CD4-positive, alpha-beta T cell (primary cell): ENCODE data around the gene FXR1. TPM values are rescaled to one million over a fixed set of nuclear protein-coding genes. Genes with fewer than 3 reads are reported as not detected.

Experiments used
- ATAC-seq: fragments of 200-7000 bp; cut with Tn5 transposase; one replicate; pipeline ENCODE4 v1.10.0; 2022; ENCODE audit warnings: mild to moderate bottlenecking; ENCODE audit not compliant: poor library complexity
- CTCF ChIA-PET: fragments of 350-600 bp; sonication (Branson Sonifier 250); formaldehyde crosslinking; loops from one replicate; lab custom pipeline; 2021; ENCODE audit warnings: antibody characterized with exemption, inconsistent platforms; lab: Charles Lee
- POLR2A ChIA-PET: fragments of 350-600 bp; sonication (Branson Sonifier 250); formaldehyde crosslinking; loops from one replicate; lab custom pipeline; 2021; ENCODE audit warnings: antibody characterized with exemption, inconsistent platforms; lab: Charles Lee
- DNase-seq, 14 experiments: peaks; one replicate each; pipeline ENCODE4 v3.0.0-alpha.2; 2013 to 2020; ENCODE audit warnings: mixed read lengths in 2 of 14
- H3K27ac ChIP-seq, 2 donors: one replicate each; pipeline versions ENCODE4 v1.5.1 to v1.7.0; 2013; ENCODE audit warnings: low read length in 2 of 2, low read depth in 1 of 2, mild to moderate bottlenecking in 1 of 2
- H3K27me3 ChIP-seq, 2 experiments: 1 replicate in 1 of 2; 2 replicates in 1 of 2; pipeline versions ENCODE4 v1.6.1 to v1.7.0; 2013; ENCODE audit warnings: low read length in 2 of 2, control low read depth in 1 of 2, mild to moderate bottlenecking in 1 of 2, moderate library complexity in 1 of 2; ENCODE audit not compliant: insufficient read depth in 2 of 2, control insufficient read depth in 1 of 2
- H3K36me3 ChIP-seq: one replicate; pipeline ENCODE4 v1.6.1; 2013; ENCODE audit warnings: low read length, control low read depth; ENCODE audit not compliant: insufficient read depth
- H3K4me1 ChIP-seq: one replicate; pipeline ENCODE4 v1.6.1; 2013; ENCODE audit warnings: low read length, control low read depth; ENCODE audit not compliant: insufficient read depth
- H3K4me3 ChIP-seq: one replicate; pipeline ENCODE4 v1.5.1; 2013; ENCODE audit warnings: mild to moderate bottlenecking, low read length, moderate library complexity
- H3K9me3 ChIP-seq, 2 experiments: 1 replicate in 1 of 2; 2 replicates in 1 of 2; pipeline versions ENCODE4 v1.6.1 to v1.7.0; 2013; ENCODE audit warnings: low read length in 2 of 2, mild to moderate bottlenecking in 2 of 2, control low read depth in 1 of 2, moderate library complexity in 1 of 2; ENCODE audit not compliant: control insufficient read depth in 1 of 2, insufficient read depth in 1 of 2
- H3K27ac Mint-ChIP-seq: one replicate; pipeline ENCODE4 v1.8.0; 2020; ENCODE audit warnings: mixed read lengths
- H3K27me3 Mint-ChIP-seq: one replicate; pipeline ENCODE4 v1.8.0; 2021; ENCODE audit warnings: mixed read lengths
- H3K36me3 Mint-ChIP-seq: one replicate; pipeline ENCODE4 v1.8.0; 2021; ENCODE audit warnings: low read depth, mixed read lengths
- H3K4me1 Mint-ChIP-seq: one replicate; pipeline ENCODE4 v1.8.0; 2021; ENCODE audit warnings: low read depth, mixed read lengths
- H3K4me3 Mint-ChIP-seq: one replicate; pipeline ENCODE4 v1.8.0; 2020; ENCODE audit warnings: mild to moderate bottlenecking, mixed read lengths
- H3K9me3 Mint-ChIP-seq: one replicate; pipeline ENCODE4 v1.8.0; 2020; ENCODE audit warnings: mixed read lengths
- intact Hi-C, 2 experiments: fragments of 100-400 bp; cut with DNase I in 1 of 2; cut with micrococcal nuclease in 1 of 2; formaldehyde crosslinking; loops; one replicate each; pipeline versions ENCODE4 v1.15.1 to v1.9.0; 2023 to 2025; cut with DNase I, micrococcal nuclease
- total RNA-seq, 174 experiments: library from RNA in 2 of 174; stranded (reverse) in 2 of 174; gene quantifications; one replicate each; pipeline ENCODE4 v1.2.3 and lab custom pipeline; 2021 to 2026
- TF ChIP-seq, protein P1 (sequence below): fragments of 200-600 bp; IDR thresholded peaks from one replicate; pipeline ENCODE4 v1.8.0; 2022; ENCODE audit warnings: antibody characterized with exemption, mild to moderate bottlenecking

Gene FXR1
- total RNA-seq, 2 experiments from 2014 or later = 172 to 174 TPM

DNA sequence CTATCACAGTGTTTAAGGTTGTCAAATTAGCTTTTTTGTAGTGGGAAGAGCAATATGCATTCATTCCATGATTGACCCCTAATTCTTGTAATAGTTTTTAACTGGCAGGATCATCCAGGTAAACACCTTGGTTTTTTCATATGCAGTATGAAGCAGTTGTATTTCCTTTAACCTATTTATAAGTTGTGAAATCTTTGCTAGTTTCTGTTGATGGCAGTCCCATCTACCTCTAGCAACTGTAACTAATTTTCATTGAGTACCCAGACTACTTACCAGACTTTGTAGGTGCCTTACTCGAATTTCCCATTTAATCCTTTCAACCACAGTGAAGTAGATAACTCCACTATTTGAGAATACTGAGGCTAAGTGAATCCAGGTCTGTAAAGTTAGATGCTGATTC is 6.1 kb downstream of the FXR1 start:
- TF ChIP-seq, protein P1, sequence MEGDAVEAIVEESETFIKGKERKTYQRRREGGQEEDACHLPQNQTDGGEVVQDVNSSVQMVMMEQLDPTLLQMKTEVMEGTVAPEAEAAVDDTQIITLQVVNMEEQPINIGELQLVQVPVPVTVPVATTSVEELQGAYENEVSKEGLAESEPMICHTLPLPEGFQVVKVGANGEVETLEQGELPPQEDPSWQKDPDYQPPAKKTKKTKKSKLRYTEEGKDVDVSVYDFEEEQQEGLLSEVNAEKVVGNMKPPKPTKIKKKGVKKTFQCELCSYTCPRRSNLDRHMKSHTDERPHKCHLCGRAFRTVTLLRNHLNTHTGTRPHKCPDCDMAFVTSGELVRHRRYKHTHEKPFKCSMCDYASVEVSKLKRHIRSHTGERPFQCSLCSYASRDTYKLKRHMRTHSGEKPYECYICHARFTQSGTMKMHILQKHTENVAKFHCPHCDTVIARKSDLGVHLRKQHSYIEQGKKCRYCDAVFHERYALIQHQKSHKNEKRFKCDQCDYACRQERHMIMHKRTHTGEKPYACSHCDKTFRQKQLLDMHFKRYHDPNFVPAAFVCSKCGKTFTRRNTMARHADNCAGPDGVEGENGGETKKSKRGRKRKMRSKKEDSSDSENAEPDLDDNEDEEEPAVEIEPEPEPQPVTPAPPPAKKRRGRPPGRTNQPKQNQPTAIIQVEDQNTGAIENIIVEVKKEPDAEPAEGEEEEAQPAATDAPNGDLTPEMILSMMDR = no peak
- Histone ChIP-seq H3K9me3 (no peaks in the 10 kb centered on the region), H3K27ac (no peak overlapping the region), H3K4me1 (peaks cover 28% of the 10 kb centered on the region), H3K27me3 (no peaks in the 10 kb centered on the region), H3K4me3 (no peak overlapping the region), H3K36me3 (peaks cover 21% of the 10 kb centered on the region)
- ChIA-PET POLR2A (no interaction called here), CTCF (no interaction called here)
- H3K9me3 Mint-ChIP-seq = no peaks in the 10 kb centered on the region
- peak overlapping the region; percentile 38 for H3K4me3 Mint-ChIP-seq
- intact Hi-C loops = loop anchor here in 1 of 2 experiments (10.0 kb wide), 2 partner anchors 1594 to 1876 kb away; partner anchors contain the start of genes ATP11B and ZNF639
- DNase-seq (no peak), ATAC-seq (no peak)
- H3K27me3 Mint-ChIP-seq = no peaks in the 10 kb centered on the region
- peaks cover 90% of the 10 kb centered on the region for H3K4me1 Mint-ChIP-seq
- peak overlapping the region; percentile 36 for H3K27ac Mint-ChIP-seq
- H3K36me3 Mint-ChIP-seq = peaks cover 68% of the 10 kb centered on the region

DNA sequence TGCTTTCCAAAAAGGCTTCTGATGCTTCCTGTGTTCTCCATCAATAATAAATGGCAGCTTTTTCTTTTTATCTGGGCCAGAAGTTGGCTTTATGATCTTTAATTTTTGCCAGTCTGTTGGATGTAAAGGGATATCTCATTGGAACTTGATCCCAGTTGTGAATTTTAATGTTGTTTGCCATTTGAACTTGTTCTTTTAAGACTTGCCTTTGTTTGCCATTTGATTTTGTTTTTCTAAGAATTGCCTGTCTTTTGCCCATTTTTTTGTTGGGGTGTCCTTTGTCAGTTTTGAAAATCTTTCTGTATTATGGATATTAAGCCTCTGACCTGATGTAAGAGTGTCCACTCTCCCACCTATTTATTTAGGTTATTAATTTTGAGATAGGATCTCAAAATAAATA is 9.8 kb downstream of the FXR1 start:
- ATAC-seq (no peak), DNase-seq (no peak)
- peaks cover 9% of the 10 kb centered on the region for H3K36me3 ChIP-seq
- ChIA-PET POLR2A (no interaction called here), CTCF (no interaction called here)
- Mint-ChIP-seq H3K27ac (peak overlapping the region; percentile 37), H3K4me1 (peaks cover 93% of the 10 kb centered on the region), H3K27me3 (no peaks in the 10 kb centered on the region), H3K9me3 (no peaks in the 10 kb centered on the region), H3K36me3 (peaks cover 44% of the 10 kb centered on the region), H3K4me3 (no peak overlapping the region)
- H3K4me3 ChIP-seq = no peak overlapping the region
- peaks cover 28% of the 10 kb centered on the region for H3K4me1 ChIP-seq
- TF ChIP-seq, protein P1 = no peak
- intact Hi-C loops = loop anchor here in 1 of 2 experiments (5.0 kb wide), 1 partner anchor 55 kb away; no protein-coding TSS in a partner anchor
- no peaks in the 10 kb centered on the region for H3K9me3 ChIP-seq
- no peaks in the 10 kb centered on the region for H3K27me3 ChIP-seq
- H3K27ac ChIP-seq = no peak overlapping the region

DNA sequence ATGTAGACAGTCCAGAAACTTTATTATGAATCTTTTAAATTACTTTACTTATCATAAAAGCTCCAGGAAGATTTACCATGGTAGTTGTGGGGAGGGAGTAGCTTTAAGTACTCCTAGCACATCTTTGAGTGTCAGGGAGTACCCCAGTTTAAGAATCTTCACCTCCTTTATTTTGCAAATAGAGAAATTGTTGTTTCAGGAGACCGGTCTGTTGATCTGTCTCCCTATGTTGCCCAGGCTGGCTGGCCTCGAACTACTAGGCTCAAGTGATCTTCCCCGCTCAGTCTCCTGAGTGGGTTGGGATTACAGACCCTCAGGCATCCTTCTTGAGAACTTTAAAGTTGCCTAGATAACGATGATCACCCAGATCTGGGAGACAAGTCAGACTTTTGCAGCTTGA is 11.1 kb downstream of the FXR1 start:
- Mint-ChIP-seq H3K27me3 (no peaks in the 10 kb centered on the region), H3K27ac (peak overlapping the region; percentile 33), H3K4me3 (no peak overlapping the region), H3K36me3 (peaks cover 33% of the 10 kb centered on the region), H3K4me1 (peaks cover 90% of the 10 kb centered on the region), H3K9me3 (no peaks in the 10 kb centered on the region)
- H3K4me3 ChIP-seq = no peak overlapping the region
- intact Hi-C loops = loop anchor here in 1 of 2 experiments (5.0 kb wide), 1 partner anchor 54 kb away; no protein-coding TSS in a partner anchor
- TF ChIP-seq, protein P1 = no peak
- no peaks in the 10 kb centered on the region for H3K9me3 ChIP-seq
- DNase-seq (no peak), ATAC-seq (no peak)
- ChIA-PET CTCF (no interaction called here), POLR2A (no interaction called here)
- H3K4me1 ChIP-seq = peaks cover 25% of the 10 kb centered on the region
- peaks cover 9% of the 10 kb centered on the region for H3K36me3 ChIP-seq
- no peaks in the 10 kb centered on the region for H3K27me3 ChIP-seq
- no peak overlapping the region for H3K27ac ChIP-seq
